ENCODE results near the gene MICAL2.
A peak's percentile ranks its signal among the peaks of the same experiment; 100 is the strongest.

Gene MICAL2, protein sequence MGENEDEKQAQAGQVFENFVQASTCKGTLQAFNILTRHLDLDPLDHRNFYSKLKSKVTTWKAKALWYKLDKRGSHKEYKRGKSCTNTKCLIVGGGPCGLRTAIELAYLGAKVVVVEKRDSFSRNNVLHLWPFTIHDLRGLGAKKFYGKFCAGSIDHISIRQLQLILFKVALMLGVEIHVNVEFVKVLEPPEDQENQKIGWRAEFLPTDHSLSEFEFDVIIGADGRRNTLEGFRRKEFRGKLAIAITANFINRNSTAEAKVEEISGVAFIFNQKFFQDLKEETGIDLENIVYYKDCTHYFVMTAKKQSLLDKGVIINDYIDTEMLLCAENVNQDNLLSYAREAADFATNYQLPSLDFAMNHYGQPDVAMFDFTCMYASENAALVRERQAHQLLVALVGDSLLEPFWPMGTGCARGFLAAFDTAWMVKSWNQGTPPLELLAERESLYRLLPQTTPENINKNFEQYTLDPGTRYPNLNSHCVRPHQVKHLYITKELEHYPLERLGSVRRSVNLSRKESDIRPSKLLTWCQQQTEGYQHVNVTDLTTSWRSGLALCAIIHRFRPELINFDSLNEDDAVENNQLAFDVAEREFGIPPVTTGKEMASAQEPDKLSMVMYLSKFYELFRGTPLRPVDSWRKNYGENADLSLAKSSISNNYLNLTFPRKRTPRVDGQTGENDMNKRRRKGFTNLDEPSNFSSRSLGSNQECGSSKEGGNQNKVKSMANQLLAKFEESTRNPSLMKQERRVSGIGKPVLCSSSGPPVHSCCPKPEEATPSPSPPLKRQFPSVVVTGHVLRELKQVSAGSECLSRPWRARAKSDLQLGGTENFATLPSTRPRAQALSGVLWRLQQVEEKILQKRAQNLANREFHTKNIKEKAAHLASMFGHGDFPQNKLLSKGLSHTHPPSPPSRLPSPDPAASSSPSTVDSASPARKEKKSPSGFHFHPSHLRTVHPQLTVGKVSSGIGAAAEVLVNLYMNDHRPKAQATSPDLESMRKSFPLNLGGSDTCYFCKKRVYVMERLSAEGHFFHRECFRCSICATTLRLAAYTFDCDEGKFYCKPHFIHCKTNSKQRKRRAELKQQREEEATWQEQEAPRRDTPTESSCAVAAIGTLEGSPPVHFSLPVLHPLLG

GRCh38 chr11:12110201-12110713 lies at the start of gene MICAL2:
MICAL2 (plus strand) TSS chr11:12110590; CDS start chr11:12162156, 51,566 bp downstream.
- Histone ChIP-seq H3K4me1 (ENCODE audit: control insufficient read depth in 5 of 5, insufficient read depth in 5 of 5, low read length in 5 of 5) (peaks cover 6 to 21% (median 17%) of the 10 kb centered on the region in 5 donors), H3K9me3 (ENCODE audit: control insufficient read depth in 5 of 5, low read length in 5 of 5) (no peaks in the 10 kb centered on the region), H3K4me3 (ENCODE audit: low read depth in 1 of 5, low read length in 5 of 5) (peak within 1 kb of the TSS; percentile 73 to 84 (median 78)), H3K27me3 (ENCODE audit: control insufficient read depth in 5 of 5, insufficient read depth in 4 of 5, low read length in 5 of 5) (peaks cover 0 to 4% (median 0%) of the 10 kb centered on the region in 5 donors), H3K27ac (ENCODE audit: low read depth, low read length) (no peak within 1 kb of the TSS), H3K36me3 (ENCODE audit: control insufficient read depth in 5 of 5, insufficient read depth in 5 of 5, low read length in 5 of 5) (no peaks in the 10 kb centered on the region), H3K9ac (ENCODE audit: low read length in 5 of 5) (peak within 1 kb of the TSS in 4 of 5 donors; percentile 21 to 77 (median 66))

DNA sequence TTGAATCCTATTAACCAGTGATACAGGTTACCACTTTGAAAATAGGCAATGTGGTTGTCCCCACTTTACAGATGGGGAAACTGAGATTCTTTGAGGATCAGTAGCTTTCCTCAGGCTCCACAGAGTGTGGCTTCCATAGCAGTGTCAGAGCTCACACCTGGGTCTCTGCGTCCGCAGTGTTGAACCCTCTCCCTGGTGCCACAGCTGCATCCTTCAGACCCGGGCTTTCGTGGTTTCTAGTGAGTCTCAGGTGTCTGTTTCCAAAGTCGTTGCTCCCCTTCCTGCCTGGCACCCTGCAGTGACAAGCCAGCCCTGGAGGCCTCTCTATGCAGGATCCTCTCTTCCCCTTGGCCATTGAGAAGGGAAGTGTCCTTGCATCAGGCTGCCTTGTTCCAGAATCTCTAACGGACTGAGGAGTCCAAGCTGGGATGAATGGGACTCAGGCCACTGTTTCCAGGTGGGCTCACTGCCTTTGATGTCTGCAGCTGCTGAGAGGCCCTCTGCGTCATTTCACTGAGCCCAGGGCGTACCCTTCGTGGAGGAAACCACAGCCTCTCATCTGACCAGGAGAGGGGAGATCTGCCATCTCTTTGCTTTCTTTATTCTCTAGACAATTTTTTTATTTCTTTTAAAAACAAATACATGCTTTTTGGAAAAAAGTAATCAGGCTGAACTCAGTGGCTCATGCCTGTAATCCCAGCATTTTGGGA lies 48.4 kb upstream of the MICAL2 start:
- Histone ChIP-seq H3K27ac (ENCODE audit: low read depth, low read length) (no peak overlapping the region), H3K27me3 (ENCODE audit: control insufficient read depth in 5 of 5, insufficient read depth in 4 of 5, low read length in 5 of 5) (peaks cover 0 to 13% (median 3%) of the 10 kb centered on the region in 5 donors)

DNA sequence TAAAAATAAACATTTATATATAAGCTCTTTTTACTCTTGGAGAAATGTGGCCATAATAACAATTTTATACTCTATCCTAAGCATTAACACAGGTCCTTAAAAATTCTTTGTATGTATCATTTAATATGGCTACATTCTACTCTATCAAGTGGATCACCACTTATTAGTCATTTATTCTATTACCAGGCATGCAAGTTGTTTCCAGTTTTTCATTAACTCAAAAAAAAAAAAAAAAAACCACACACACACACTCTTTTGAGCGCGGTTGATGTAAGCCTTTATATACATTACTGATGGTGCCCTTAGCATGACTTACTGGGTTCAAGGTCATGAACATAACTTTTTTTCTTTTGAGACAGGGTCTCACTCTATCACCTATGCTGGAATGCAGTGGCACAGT lies 47.1 kb upstream of the MICAL2 start:
- H3K36me3 ChIP-seq (ENCODE audit: control insufficient read depth in 5 of 5, insufficient read depth in 5 of 5, low read length in 5 of 5) = no peaks in the 10 kb centered on the region
- peaks cover 0 to 6% (median 0%) of the 10 kb centered on the region in 5 donors for H3K4me1 ChIP-seq (ENCODE audit: control insufficient read depth in 5 of 5, insufficient read depth in 5 of 5, low read length in 5 of 5)
- peaks cover 0 to 16% (median 5%) of the 10 kb centered on the region in 5 donors for H3K27me3 ChIP-seq (ENCODE audit: control insufficient read depth in 5 of 5, insufficient read depth in 4 of 5, low read length in 5 of 5)
- H3K9me3 ChIP-seq (ENCODE audit: control insufficient read depth in 5 of 5, low read length in 5 of 5) = peaks cover 0 to 2% (median 2%) of the 10 kb centered on the region in 5 donors
- no peak overlapping the region for H3K4me3 ChIP-seq (ENCODE audit: low read depth in 1 of 5, low read length in 5 of 5)
- no peak overlapping the region for H3K9ac ChIP-seq (ENCODE audit: low read length in 5 of 5)
- H3K27ac ChIP-seq (ENCODE audit: low read depth, low read length) = no peak overlapping the region

More for the DNA sequence above, 48.4 kb upstream of the MICAL2 start:
- H3K36me3 ChIP-seq (ENCODE audit: control insufficient read depth in 5 of 5, insufficient read depth in 5 of 5, low read length in 5 of 5) = no peaks in the 10 kb centered on the region
- H3K9ac ChIP-seq (ENCODE audit: low read length in 5 of 5) = no peak overlapping the region
- H3K4me3 ChIP-seq (ENCODE audit: low read depth in 1 of 5, low read length in 5 of 5) = no peak overlapping the region
- H3K4me1 ChIP-seq (ENCODE audit: control insufficient read depth in 5 of 5, insufficient read depth in 5 of 5, low read length in 5 of 5) = peaks cover 0 to 4% (median 0%) of the 10 kb centered on the region in 5 donors
- peaks cover 0 to 10% (median 6%) of the 10 kb centered on the region in 5 donors for H3K9me3 ChIP-seq (ENCODE audit: control insufficient read depth in 5 of 5, low read length in 5 of 5)

- H3K9ac ChIP-seq (ENCODE audit: low read length in 5 of 5) = no peak overlapping the region
- H3K4me1 ChIP-seq (ENCODE audit: control insufficient read depth in 5 of 5, insufficient read depth in 5 of 5, low read length in 5 of 5) = peaks cover 0 to 6% (median 0%) of the 10 kb centered on the region in 5 donors
- no peak overlapping the region for H3K27ac ChIP-seq (ENCODE audit: low read depth, low read length)
These were observed 46.0 kb upstream of the MICAL2 start for GRCh38 chr11:12064136-12064953.

GRCh38 chr11:12064954-12065280 lies 45.5 kb upstream of the MICAL2 start:
- Histone ChIP-seq H3K27ac (ENCODE audit: low read depth, low read length) (no peak overlapping the region), H3K4me1 (ENCODE audit: control insufficient read depth in 5 of 5, insufficient read depth in 5 of 5, low read length in 5 of 5) (peaks cover 0 to 6% (median 0%) of the 10 kb centered on the region in 5 donors), H3K4me3 (ENCODE audit: low read depth in 1 of 5, low read length in 5 of 5) (no peak overlapping the region), H3K27me3 (ENCODE audit: control insufficient read depth in 5 of 5, insufficient read depth in 4 of 5, low read length in 5 of 5) (peaks cover 0 to 16% (median 8%) of the 10 kb centered on the region in 5 donors), H3K9ac (ENCODE audit: low read length in 5 of 5) (no peak overlapping the region), H3K36me3 (ENCODE audit: control insufficient read depth in 5 of 5, insufficient read depth in 5 of 5, low read length in 5 of 5) (no peaks in the 10 kb centered on the region), H3K9me3 (ENCODE audit: control insufficient read depth in 5 of 5, low read length in 5 of 5) (peaks cover 0 to 2% (median 2%) of the 10 kb centered on the region in 5 donors)

More at GRCh38 chr11:12064136-12064953, 46.0 kb upstream of the MICAL2 start:
- peaks cover 0 to 2% (median 2%) of the 10 kb centered on the region in 5 donors for H3K9me3 ChIP-seq (ENCODE audit: control insufficient read depth in 5 of 5, low read length in 5 of 5)
- peaks cover 0 to 16% (median 8%) of the 10 kb centered on the region in 5 donors for H3K27me3 ChIP-seq (ENCODE audit: control insufficient read depth in 5 of 5, insufficient read depth in 4 of 5, low read length in 5 of 5)
- no peak overlapping the region for H3K4me3 ChIP-seq (ENCODE audit: low read depth in 1 of 5, low read length in 5 of 5)
- no peaks in the 10 kb centered on the region for H3K36me3 ChIP-seq (ENCODE audit: control insufficient read depth in 5 of 5, insufficient read depth in 5 of 5, low read length in 5 of 5)

GRCh38 chr11:12066056-12066798 lies 44.2 kb upstream of the MICAL2 start:
- Histone ChIP-seq H3K4me3 (ENCODE audit: low read depth in 1 of 5, low read length in 5 of 5) (no peak overlapping the region), H3K9ac (ENCODE audit: low read length in 5 of 5) (no peak overlapping the region), H3K36me3 (ENCODE audit: control insufficient read depth in 5 of 5, insufficient read depth in 5 of 5, low read length in 5 of 5) (no peaks in the 10 kb centered on the region), H3K9me3 (ENCODE audit: control insufficient read depth in 5 of 5, low read length in 5 of 5) (peaks cover 0 to 2% (median 2%) of the 10 kb centered on the region in 5 donors), H3K27ac (ENCODE audit: low read depth, low read length) (no peak overlapping the region), H3K27me3 (ENCODE audit: control insufficient read depth in 5 of 5, insufficient read depth in 4 of 5, low read length in 5 of 5) (peaks cover 0 to 22% (median 7%) of the 10 kb centered on the region in 5 donors), H3K4me1 (ENCODE audit: control insufficient read depth in 5 of 5, insufficient read depth in 5 of 5, low read length in 5 of 5) (peaks cover 0 to 6% (median 0%) of the 10 kb centered on the region in 5 donors)

GRCh38 chr11:12066799-12067508 lies 43.4 kb upstream of the MICAL2 start:
- peaks cover 0 to 2% (median 2%) of the 10 kb centered on the region in 5 donors for H3K9me3 ChIP-seq (ENCODE audit: control insufficient read depth in 5 of 5, low read length in 5 of 5)
- H3K9ac ChIP-seq (ENCODE audit: low read length in 5 of 5) = no peak overlapping the region
- H3K4me1 ChIP-seq (ENCODE audit: control insufficient read depth in 5 of 5, insufficient read depth in 5 of 5, low read length in 5 of 5) = peaks cover 0 to 6% (median 0%) of the 10 kb centered on the region in 5 donors
- H3K36me3 ChIP-seq (ENCODE audit: control insufficient read depth in 5 of 5, insufficient read depth in 5 of 5, low read length in 5 of 5) = no peaks in the 10 kb centered on the region
- peaks cover 0 to 18% (median 7%) of the 10 kb centered on the region in 5 donors for H3K27me3 ChIP-seq (ENCODE audit: control insufficient read depth in 5 of 5, insufficient read depth in 4 of 5, low read length in 5 of 5)
- H3K27ac ChIP-seq (ENCODE audit: low read depth, low read length) = no peak overlapping the region
- H3K4me3 ChIP-seq (ENCODE audit: low read depth in 1 of 5, low read length in 5 of 5) = no peak overlapping the region

Data from subcutaneous abdominal adipose tissue (tissue), 5 donors.